SH-SY5Y (cell line): ENCODE measurements around the gene ASB6.

ENCODE experiments used
- GATA2 ChIP-seq: IDR thresholded peaks from 2 replicates; pipeline ENCODE4 v1.6.1; 2011; ENCODE audit warnings: mild to moderate bottlenecking, low read depth, low read length
- GATA3 ChIP-seq: IDR thresholded peaks from 2 replicates; pipeline ENCODE4 v1.6.1; 2011; ENCODE audit warnings: low read depth, mild to moderate bottlenecking, low read length, moderate library complexity

DNA sequence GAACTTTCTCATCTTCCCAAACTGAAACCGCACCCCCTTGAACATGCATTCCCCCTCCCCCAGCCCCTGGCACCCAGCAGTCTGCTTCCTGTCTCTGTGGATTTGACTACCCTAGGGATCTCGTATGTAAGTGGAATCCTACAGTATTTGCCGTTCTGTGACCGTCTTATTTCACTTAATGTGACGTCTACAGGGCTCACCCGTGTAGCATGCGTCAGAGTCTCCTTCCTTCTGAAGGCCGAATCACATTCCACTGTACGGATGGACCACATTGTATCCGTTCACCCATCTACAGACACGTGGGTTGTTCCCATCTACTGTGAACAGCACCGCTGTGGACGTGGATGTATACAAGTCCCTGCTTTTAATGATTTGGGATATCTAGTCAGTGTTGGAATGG, 28.0 kb upstream of the ASB6 start:
- TF ChIP-seq GATA3 (no peak), GATA2 (no peak)
